ENCODE measurements around the gene FIS1. TPM values are rescaled to one million over a fixed set of nuclear protein-coding genes. Genes with fewer than 3 reads are reported as not detected.

The FIS1 gene
- total and polyA plus RNA-seq, 2 experiments from 2014 or later, result 130 to 131 TPM

- Mint-ChIP-seq H3K27me3 (ENCODE audit: insufficient read depth, low read depth, poor library complexity) (peaks cover 18% of the 10 kb centered on the region), H3K27ac (no peak overlapping the region), H3K4me3 (no peak overlapping the region), H3K9me3 (no peaks in the 10 kb centered on the region), H3K4me1 (peaks cover 36% of the 10 kb centered on the region), H3K36me3 (ENCODE audit: low read depth) (peaks cover 7% of the 10 kb centered on the region)
- H3K79me2 ChIP-seq (replicated peaks; ENCODE audit: insufficient read depth), result no peaks in the 10 kb centered on the region
- no peak overlapping the region for H3K4me3 ChIP-seq
- peak overlapping the region; percentile 59; the same call in 1 of the 2 replicates for H3K27ac ChIP-seq (ENCODE audit: low read depth)
- H3K36me3 ChIP-seq (ENCODE audit: insufficient read depth), result no peaks in the 10 kb centered on the region
- H3K4me2 ChIP-seq, result no peak overlapping the region
- peaks cover 47% of the 10 kb centered on the region for H3K4me1 ChIP-seq (ENCODE audit: insufficient read depth)
- peak; percentile 4 for ATAC-seq
- H3F3A ChIP-seq (replicated peaks; ENCODE audit: low read depth), result peaks cover 33% of the 10 kb centered on the region
- no peak for TF ChIP-seq JUNB (IDR thresholded peaks at IDR 0.05; ENCODE audit: unreplicated experiment)
- TF ChIP-seq, protein P1, sequence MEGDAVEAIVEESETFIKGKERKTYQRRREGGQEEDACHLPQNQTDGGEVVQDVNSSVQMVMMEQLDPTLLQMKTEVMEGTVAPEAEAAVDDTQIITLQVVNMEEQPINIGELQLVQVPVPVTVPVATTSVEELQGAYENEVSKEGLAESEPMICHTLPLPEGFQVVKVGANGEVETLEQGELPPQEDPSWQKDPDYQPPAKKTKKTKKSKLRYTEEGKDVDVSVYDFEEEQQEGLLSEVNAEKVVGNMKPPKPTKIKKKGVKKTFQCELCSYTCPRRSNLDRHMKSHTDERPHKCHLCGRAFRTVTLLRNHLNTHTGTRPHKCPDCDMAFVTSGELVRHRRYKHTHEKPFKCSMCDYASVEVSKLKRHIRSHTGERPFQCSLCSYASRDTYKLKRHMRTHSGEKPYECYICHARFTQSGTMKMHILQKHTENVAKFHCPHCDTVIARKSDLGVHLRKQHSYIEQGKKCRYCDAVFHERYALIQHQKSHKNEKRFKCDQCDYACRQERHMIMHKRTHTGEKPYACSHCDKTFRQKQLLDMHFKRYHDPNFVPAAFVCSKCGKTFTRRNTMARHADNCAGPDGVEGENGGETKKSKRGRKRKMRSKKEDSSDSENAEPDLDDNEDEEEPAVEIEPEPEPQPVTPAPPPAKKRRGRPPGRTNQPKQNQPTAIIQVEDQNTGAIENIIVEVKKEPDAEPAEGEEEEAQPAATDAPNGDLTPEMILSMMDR (conservative IDR thresholded peaks at IDR 0.05; ENCODE audit: low read depth in 2 of 2), result peak; percentile 64 to 84
- no peak overlapping the region for H2AFZ ChIP-seq
- H3K27me3 ChIP-seq (ENCODE audit: insufficient read depth), result no peaks in the 10 kb centered on the region
- H3K9me2 ChIP-seq (ENCODE audit: insufficient read depth), result no peaks in the 10 kb centered on the region
- H4K20me1 ChIP-seq (replicated peaks; ENCODE audit: insufficient read depth), result no peaks in the 10 kb centered on the region; the same call in 1 of the 2 replicates
- DNase-seq (ENCODE audit: low spot score), result peak; percentile 66
Measured at GRCh38 chr7:101235050-101235449, 9.8 kb downstream of the FIS1 start.

GRCh38 chr7:101234636-101235035 is 10.2 kb downstream of the FIS1 start:
- Mint-ChIP-seq H3K9me3 (no peaks in the 10 kb centered on the region), H3K27ac (no peak overlapping the region; the same call in 1 of the 2 replicates), H3K4me3 (no peak overlapping the region), H3K27me3 (ENCODE audit: insufficient read depth, low read depth, poor library complexity) (peaks cover 18% of the 10 kb centered on the region), H3K4me1 (peaks cover 36% of the 10 kb centered on the region), H3K36me3 (ENCODE audit: low read depth) (peaks cover 7% of the 10 kb centered on the region; the same call in 2 of the 3 replicates)
- H3K27ac ChIP-seq (ENCODE audit: low read depth), result peak overlapping the region; percentile 59; the same call in 1 of the 2 replicates
- DNase-seq (ENCODE audit: low spot score) (no peak), ATAC-seq (no peak)
- H3K27me3 ChIP-seq (ENCODE audit: insufficient read depth), result no peaks in the 10 kb centered on the region
- peaks cover 47% of the 10 kb centered on the region for H3K4me1 ChIP-seq (ENCODE audit: insufficient read depth)
- peaks cover 33% of the 10 kb centered on the region for H3F3A ChIP-seq (replicated peaks; ENCODE audit: low read depth)
- H3K9me2 ChIP-seq (ENCODE audit: insufficient read depth), result no peaks in the 10 kb centered on the region
- H3K36me3 ChIP-seq (ENCODE audit: insufficient read depth), result no peaks in the 10 kb centered on the region
- H4K20me1 ChIP-seq (replicated peaks; ENCODE audit: insufficient read depth), result no peaks in the 10 kb centered on the region; the same call in 1 of the 2 replicates
- no peaks in the 10 kb centered on the region for H3K79me2 ChIP-seq (replicated peaks; ENCODE audit: insufficient read depth)
- no peak overlapping the region for H3K4me3 ChIP-seq
- H3K4me2 ChIP-seq, result no peak overlapping the region
- H2AFZ ChIP-seq, result no peak overlapping the region
- TF ChIP-seq STAT1 (IDR thresholded peaks at IDR 0.05; ENCODE audit: unreplicated experiment) (no peak), ZNF114 (CRISPR knock-in tag; IDR thresholded peaks at IDR 0.05) (no peak), EZH2phosphoT487 (IDR thresholded peaks at IDR 0.05; ENCODE audit: unreplicated experiment) (no peak), NANOG (IDR thresholded peaks at IDR 0.05; ENCODE audit: borderline replicate concordance) (no peak), CREB1 (CRISPR knock-in tag; IDR thresholded peaks at IDR 0.05; ENCODE audit: low read depth) (no peak), EZH2 (IDR thresholded peaks at IDR 0.05; ENCODE audit: low read depth, unreplicated experiment) (no peak), JUNB (IDR thresholded peaks at IDR 0.05; ENCODE audit: unreplicated experiment) (no peak), POLR2AphosphoS5 (IDR thresholded peaks at IDR 0.05; ENCODE audit: low read depth) (no peak)
- TF ChIP-seq, protein P2, sequence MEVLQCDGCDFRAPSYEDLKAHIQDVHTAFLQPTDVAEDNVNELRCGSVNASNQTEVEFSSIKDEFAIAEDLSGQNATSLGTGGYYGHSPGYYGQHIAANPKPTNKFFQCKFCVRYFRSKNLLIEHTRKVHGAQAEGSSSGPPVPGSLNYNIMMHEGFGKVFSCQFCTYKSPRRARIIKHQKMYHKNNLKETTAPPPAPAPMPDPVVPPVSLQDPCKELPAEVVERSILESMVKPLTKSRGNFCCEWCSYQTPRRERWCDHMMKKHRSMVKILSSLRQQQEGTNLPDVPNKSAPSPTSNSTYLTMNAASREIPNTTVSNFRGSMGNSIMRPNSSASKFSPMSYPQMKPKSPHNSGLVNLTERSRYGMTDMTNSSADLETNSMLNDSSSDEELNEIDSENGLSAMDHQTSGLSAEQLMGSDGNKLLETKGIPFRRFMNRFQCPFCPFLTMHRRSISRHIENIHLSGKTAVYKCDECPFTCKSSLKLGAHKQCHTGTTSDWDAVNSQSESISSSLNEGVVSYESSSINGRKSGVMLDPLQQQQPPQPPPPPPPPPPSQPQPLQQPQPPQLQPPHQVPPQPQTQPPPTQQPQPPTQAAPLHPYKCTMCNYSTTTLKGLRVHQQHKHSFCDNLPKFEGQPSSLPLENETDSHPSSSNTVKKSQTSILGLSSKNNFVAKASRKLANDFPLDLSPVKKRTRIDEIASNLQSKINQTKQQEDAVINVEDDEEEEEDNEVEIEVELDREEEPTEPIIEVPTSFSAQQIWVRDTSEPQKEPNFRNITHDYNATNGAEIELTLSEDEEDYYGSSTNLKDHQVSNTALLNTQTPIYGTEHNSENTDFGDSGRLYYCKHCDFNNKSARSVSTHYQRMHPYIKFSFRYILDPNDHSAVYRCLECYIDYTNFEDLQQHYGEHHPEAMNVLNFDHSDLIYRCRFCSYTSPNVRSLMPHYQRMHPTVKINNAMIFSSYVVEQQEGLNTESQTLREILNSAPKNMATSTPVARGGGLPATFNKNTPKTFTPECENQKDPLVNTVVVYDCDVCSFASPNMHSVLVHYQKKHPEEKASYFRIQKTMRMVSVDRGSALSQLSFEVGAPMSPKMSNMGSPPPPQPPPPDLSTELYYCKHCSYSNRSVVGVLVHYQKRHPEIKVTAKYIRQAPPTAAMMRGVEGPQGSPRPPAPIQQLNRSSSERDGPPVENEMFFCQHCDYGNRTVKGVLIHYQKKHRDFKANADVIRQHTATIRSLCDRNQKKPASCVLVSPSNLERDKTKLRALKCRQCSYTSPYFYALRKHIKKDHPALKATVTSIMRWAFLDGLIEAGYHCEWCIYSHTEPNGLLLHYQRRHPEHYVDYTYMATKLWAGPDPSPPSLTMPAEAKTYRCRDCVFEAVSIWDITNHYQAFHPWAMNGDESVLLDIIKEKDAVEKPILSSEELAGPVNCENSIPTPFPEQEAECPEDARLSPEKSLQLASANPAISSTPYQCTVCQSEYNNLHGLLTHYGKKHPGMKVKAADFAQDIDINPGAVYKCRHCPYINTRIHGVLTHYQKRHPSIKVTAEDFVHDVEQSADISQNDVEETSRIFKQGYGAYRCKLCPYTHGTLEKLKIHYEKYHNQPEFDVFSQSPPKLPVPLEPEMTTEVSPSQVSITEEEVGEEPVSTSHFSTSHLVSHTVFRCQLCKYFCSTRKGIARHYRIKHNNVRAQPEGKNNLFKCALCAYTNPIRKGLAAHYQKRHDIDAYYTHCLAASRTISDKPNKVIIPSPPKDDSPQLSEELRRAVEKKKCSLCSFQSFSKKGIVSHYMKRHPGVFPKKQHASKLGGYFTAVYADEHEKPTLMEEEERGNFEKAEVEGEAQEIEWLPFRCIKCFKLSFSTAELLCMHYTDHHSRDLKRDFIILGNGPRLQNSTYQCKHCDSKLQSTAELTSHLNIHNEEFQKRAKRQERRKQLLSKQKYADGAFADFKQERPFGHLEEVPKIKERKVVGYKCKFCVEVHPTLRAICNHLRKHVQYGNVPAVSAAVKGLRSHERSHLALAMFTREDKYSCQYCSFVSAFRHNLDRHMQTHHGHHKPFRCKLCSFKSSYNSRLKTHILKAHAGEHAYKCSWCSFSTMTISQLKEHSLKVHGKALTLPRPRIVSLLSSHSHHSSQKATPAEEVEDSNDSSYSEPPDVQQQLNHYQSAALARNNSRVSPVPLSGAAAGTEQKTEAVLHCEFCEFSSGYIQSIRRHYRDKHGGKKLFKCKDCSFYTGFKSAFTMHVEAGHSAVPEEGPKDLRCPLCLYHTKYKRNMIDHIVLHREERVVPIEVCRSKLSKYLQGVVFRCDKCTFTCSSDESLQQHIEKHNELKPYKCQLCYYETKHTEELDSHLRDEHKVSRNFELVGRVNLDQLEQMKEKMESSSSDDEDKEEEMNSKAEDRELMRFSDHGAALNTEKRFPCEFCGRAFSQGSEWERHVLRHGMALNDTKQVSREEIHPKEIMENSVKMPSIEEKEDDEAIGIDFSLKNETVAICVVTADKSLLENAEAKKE (CRISPR knock-in tag; IDR thresholded peaks at IDR 0.05), result no peak
- TF ChIP-seq, protein P3, sequence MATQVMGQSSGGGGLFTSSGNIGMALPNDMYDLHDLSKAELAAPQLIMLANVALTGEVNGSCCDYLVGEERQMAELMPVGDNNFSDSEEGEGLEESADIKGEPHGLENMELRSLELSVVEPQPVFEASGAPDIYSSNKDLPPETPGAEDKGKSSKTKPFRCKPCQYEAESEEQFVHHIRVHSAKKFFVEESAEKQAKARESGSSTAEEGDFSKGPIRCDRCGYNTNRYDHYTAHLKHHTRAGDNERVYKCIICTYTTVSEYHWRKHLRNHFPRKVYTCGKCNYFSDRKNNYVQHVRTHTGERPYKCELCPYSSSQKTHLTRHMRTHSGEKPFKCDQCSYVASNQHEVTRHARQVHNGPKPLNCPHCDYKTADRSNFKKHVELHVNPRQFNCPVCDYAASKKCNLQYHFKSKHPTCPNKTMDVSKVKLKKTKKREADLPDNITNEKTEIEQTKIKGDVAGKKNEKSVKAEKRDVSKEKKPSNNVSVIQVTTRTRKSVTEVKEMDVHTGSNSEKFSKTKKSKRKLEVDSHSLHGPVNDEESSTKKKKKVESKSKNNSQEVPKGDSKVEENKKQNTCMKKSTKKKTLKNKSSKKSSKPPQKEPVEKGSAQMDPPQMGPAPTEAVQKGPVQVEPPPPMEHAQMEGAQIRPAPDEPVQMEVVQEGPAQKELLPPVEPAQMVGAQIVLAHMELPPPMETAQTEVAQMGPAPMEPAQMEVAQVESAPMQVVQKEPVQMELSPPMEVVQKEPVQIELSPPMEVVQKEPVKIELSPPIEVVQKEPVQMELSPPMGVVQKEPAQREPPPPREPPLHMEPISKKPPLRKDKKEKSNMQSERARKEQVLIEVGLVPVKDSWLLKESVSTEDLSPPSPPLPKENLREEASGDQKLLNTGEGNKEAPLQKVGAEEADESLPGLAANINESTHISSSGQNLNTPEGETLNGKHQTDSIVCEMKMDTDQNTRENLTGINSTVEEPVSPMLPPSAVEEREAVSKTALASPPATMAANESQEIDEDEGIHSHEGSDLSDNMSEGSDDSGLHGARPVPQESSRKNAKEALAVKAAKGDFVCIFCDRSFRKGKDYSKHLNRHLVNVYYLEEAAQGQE (IDR thresholded peaks at IDR 0.05; ENCODE audit: unreplicated experiment), result no peak
